GM18517 (cell line): ENCODE data around the gene MAD2L2.

Experiments used
- ATAC-seq: cut with Tn5 transposase; IDR thresholded peaks from one replicate; pipeline ENCODE4 v1.9.1; 2021; ENCODE audit warnings: mild to moderate bottlenecking, moderate library complexity; ENCODE audit not compliant: unreplicated experiment

MAD2L2 gene

DNA sequence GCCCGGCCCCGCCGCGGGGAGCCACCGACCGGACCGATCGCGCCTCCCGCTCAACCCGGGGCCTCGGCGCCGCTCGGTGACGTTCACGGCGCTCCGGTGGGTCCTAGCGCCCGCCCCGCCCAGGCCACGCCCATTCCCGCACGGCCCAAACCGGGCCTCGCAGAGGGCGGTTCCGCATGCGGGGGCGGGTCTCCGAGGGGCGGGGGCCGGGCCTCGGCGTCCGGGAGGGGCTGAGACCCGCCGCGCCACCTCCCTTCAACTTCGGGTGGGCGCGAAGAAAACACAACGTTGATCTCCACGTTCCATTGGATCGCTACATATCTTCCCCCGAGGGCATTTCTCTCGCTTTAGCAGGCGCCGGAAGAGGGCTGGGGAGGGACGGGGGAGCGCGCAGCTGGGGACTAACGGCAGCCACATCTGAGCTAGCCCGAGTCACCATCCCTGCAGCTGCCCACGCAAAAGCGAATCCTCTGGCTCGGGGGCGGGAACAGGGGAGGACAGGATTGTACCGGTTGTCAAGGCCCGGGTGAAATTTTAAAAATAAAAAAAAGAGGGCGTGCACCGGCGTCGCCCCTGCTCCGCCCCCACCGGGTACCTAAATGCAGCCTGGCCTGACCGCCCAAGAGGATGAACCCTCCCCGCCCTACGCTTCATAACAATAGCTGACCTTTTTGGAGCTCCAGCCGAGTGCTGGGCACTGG, at the start of gene MAD2L2:
Gene MAD2L2, minus strand, starts transcription at position 78 of the 701 bp plus-strand sequence. CDS start 547 bp downstream, outside the sequence.
- peak; percentile 68 for ATAC-seq

DNA sequence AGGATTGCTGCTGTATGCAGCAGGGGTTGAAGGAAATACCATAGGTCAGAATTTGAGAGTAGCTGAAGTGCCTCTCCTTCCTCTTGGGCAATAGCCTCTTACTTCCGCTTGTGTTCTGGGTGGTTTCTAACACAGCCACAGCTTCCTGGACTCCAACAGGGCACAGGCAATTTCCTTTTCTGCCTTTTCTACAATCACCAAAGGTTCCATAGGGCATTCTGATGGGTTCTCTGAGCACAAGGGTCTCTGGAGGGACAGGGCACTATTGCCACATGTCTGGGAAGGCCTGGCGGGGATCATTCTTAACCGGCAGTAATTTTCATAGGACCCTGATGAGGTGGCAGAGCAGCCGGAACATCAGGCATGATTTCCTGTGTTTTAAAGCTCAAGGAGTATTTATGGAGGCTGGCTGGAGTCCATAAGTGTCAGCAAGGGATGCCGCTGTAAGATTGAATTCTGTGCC, 49.5 kb upstream of the MAD2L2 start:
- ATAC-seq: no peak

DNA sequence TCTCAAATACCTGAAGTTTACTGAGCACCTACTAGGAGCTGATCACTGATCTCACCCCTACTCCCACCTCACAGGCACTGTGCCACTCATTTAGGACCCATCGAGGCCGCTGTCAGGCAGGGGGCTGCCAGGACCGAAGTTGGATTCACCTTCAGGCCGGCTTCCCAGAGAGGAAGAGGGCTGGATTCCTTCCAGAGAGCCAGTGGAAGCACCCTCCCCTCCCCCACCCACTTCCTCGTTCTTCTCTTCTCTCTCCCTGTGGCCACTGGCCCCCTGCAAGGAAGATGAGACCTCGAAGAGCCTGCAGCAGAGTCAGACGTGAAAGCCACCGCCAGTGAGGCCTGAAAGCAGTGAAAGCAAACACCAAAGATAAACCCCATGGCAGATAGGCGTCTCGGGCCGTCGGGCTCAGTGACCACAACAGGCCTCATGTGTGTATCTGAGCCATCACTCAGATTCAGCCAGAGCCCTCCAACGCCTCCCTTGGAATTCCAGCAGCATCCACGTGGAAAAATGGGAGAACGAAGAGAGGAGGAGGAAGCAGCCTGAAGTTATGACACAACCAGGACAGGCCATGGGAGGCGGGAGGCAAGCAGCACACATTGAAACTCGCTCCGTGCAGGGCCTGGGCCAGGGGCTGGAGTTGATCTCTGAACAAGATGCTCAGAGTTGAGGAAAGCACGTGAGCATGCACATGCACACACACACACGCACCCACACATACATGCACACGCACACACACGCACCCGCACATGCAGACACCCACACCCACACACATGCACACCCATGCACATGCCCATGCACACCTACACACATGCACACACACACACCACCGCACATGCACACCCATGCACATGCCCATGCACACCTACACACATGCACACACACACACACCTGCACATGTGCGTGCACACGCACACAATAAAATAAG, 48.8 kb upstream of the MAD2L2 start:
- no peak for ATAC-seq

DNA sequence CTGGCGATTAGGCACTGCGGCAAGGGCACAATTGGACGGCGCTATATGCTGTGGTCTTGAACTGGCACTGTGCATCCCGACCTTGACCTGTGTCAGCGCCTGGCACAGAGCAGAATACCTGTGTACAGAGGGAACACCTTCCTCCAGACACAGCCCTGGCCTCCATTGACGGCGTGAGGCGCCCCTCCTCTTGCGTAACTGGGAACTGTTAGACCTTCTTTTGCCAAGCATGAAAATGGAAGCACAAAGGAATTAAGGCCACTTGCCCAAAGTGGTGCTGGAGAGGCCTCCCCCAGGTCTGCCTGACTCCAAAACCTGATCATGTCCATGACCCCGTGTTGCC, 48.2 kb upstream of the MAD2L2 start:
- no peak for ATAC-seq

DNA sequence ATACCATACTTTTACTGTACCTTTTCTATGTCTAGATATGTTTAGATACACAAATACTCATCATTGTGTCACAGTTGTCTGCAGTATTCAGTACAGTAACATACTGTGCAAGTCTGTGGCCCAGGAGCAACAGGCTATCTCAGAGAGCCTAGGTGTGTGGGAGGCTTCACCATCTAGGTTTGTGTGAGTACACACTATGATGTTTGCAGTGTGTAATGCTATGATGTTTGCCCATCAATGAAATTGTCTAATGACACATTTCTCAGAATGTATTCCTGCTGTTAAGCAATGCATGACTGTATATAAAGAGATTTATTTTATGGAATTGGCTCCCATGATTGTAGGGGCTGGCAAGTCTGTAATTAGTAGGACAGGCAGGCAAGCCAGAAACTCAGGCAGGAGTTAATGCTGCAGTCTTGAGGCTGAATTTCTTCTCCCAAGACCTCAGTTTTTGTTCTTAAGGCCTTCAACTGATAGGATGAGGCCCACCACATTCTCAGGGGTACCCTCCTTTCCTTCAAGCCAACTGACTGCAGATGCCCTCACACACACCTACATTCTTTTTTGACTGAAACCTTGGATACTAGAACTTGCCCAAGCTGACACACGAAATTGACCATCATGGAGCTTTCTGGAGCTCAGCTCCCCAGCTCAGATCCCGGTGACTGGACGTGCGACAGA, 47.3 kb upstream of the MAD2L2 start:
- no peak for ATAC-seq

DNA sequence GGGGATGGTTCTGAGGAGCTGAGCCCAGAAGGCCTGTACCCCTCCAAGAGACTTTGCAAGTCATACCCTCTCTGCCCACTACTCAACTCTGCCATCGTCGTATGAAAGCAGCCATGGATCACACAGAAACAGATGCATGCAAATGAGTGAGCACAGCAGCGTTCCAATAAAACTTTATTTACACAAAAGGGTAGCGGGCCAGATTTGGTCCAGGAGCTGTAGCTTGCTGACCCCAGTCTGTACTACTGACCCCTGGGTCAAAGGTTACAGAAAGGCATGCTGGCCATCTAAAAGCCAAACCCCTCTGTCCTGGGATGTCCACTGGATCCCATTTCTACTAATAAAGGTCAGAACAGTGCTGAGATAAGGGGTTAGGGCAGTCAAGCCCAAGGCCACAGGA, 46.2 kb upstream of the MAD2L2 start:
- no peak for ATAC-seq

DNA sequence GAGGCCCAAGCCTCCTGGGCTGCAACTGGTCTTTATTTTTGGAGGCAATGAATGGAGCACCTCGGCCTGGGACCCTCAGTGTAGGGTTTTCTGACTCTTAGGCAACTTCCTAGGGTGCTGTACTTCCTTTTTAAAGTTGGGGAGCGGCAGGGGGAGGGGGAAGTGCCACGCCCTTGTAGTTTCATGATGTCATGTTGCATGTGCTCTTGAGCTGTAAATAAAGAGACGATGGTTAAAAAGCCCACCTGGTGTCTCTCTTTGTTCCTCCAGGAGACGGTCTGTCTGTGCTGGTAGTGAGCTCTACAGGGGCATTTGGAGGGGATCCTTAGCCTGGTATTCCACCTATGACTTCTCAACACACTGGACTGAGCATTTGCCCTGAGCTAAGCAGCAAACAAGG, 44.7 kb upstream of the MAD2L2 start:
- ATAC-seq: no peak

DNA sequence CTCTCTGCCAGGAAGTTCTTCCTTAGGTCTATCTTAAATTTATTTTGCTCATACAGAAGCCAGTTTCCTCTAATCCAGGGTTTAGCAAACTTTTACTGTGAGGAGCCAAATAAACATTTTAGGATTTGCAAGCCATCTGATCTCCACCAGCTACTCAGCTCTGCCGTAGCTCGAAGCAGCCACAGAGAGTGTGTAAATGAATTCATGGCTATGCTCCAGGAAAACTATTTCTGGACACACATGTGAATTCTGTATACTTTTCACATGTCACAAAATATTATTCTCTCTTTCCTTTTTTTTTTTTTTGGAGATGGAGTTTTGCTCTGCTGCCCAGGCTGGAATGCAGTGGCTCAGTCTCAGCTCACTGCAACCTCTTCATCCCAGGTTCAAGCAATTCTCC, 41.6 kb upstream of the MAD2L2 start:
- ATAC-seq: no peak

DNA sequence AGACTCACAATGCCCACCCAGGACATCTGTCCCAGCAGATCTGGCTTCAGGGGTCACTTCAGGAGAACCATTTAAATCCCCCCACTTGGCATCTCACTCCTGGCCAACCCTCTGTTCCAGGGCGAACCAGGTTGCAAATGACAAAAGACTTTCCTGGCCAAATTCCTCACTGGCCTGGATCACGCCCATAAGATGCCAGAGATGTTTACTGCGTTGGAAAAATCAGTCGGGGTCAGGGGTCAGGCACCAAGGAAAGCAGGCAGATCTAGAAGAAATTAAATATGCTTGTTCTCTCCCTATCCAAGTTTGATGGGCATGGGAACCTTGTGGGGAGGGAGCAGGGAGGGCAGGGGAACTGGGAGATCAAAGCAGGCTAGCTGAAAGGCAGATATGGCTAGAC, 40.4 kb upstream of the MAD2L2 start:
- no peak for ATAC-seq

DNA sequence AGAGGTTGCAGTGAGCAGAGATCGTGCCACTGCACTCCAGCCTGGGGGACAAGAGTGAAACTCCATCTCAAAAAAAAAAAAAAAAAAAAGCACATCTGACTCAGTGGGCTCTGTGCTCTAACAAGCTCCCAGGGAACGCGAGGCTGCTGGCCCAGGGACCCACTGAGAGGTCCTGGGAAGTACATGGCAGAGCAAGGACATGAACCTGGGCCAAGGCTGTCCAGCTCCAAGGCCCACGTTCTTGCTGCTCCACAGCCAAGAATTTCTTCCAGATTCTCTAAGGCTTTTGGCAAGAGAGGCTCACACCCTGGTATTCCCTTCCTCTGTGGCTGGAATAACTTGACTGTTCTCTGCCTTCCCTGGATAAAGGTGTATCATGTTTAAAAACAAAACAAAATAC, 39.6 kb upstream of the MAD2L2 start:
- no peak for ATAC-seq

DNA sequence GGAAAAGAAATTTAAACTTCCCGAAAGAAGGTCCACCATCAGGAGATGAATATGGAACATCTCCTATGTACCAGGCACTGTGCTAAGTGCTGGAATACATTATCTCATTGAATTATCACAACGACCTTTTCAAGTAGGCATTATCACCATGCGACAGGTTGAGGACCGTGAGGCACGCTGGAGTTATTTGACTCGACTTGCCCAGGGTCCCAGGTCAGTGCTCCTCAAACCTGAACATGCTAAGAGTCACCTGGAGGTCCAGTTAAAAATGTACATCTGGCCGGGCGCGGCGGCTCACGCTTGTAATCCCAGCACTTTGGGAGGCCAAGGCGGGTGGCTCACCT, 39.1 kb upstream of the MAD2L2 start:
- ATAC-seq: no peak

DNA sequence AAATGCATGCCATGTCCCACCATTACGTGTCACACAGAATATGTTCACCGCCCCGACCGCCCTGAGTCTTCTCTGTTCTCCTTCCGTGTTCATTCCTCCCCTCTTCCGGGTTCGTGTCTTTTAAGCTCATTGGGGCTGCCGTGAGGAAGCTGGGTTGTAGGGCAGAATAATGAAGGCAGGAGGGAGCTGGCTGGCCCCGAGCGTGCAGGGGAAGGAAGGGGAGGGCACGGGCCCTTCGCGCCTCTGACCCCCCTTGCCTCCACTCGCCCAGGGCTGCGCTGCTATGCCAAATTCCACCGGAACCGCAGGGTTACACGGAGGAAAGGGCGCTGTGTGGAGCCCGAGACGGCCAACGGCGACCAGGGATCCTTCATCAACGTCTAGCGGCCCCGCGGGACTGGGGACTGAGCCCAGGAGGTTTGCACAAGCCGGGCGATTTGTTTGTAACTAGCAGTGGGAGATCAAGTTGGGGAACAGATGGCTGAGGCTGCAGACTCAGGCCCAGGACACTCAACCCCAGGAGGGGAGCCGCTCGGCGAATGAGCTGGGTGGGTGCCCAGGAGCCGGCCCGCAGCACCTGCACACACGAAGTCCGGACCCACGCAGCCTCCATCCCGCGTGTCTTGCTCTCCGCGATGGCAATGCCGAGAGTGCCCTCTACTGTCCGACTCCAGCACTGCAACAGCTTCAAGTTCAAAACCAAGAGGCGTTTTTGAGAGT, 38.5 kb upstream of the MAD2L2 start:
- ATAC-seq: no peak

DNA sequence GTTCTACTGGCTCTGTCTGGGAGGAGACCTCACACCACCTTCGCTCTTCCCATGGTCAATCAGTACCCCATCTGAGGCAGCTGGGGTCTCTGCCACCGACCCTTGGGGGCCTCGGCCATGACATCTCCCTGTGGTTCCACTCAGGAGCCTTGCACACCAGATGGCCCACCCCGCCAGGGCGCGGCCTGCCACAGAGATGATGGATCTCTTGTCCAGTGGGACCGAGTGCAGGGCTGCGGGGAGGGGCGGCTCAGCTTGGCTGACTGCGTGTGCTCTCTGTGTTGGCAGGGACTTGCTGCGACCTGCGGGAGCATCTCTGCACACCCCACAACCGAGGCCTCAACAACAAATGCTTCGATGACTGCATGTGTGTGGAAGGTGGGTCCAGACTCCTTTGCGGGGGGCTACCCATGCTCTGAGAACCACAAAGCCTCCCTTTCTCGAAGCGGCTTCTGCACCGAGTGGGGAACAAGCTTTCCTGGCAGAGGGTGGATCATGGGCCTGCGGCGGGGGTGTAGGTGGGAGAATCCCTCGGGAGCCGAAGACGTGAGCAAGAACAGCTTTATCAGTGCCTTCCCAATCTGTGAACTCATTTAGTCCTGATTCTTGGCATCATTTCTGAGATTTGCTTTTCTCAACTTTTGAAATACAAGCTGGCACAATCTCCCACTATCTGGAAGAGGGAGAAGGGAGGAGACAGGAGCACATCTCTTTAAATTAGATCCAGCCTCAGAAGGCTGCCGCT, 34.1 kb upstream of the MAD2L2 start:
- ATAC-seq: no peak

DNA sequence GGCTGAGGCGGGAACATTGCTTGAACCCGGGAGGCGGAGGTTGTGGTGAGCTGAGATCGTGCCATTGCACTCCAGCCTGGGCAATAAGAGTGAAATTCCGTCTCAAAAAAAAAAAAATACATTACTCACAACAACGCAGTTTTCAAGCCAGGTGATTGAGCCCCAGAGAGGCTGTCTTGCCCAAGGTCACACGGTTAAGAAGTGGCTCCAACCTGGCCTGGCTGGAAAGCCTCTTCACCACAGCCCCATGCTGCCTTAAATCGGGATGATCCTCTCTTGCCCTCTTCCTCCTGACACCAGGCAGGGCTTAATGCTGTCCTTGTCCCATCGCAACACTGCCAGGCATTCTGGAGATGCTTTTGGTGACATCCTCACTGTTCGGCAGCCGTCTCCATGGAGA, 32.1 kb upstream of the MAD2L2 start:
- ATAC-seq: no peak

DNA sequence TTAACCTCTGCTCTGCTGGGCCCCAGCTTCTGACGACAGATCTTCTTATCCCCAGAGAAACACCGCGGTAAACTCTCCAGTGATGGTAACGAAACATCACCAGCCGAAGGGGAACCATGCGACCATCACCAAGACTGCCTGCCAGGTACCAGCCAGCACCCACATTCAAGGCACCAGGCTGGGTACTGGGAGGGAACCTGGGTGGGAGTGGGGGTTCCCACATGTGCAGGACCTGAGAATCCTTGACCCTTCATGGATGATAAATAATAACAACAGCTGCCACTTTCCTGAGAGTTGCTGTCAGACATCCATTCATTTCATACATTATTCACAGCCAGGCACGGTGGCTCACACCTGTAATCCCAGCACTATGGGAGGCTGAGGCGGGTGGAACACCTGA, 31.3 kb upstream of the MAD2L2 start:
- no peak for ATAC-seq

DNA sequence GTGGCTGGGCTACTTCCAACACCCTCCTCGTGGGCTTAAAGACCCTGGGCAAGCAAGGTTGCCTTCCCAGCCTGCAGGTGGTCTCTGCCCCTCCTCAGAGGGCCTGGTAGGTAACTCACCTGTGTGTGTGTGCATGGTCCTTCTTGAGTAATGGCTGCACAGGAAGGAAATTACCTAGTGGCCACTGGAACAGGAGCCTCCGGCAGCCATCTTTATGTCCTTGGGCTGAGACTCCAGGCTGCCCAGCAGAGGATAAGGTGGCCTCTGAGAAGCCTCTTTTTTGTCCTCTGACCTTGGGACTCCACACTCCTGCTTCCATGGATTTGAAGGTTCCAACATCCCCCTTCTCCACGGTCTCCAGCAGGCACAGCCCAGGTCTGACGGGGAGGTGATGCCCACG, 30.5 kb upstream of the MAD2L2 start:
- ATAC-seq: no peak

DNA sequence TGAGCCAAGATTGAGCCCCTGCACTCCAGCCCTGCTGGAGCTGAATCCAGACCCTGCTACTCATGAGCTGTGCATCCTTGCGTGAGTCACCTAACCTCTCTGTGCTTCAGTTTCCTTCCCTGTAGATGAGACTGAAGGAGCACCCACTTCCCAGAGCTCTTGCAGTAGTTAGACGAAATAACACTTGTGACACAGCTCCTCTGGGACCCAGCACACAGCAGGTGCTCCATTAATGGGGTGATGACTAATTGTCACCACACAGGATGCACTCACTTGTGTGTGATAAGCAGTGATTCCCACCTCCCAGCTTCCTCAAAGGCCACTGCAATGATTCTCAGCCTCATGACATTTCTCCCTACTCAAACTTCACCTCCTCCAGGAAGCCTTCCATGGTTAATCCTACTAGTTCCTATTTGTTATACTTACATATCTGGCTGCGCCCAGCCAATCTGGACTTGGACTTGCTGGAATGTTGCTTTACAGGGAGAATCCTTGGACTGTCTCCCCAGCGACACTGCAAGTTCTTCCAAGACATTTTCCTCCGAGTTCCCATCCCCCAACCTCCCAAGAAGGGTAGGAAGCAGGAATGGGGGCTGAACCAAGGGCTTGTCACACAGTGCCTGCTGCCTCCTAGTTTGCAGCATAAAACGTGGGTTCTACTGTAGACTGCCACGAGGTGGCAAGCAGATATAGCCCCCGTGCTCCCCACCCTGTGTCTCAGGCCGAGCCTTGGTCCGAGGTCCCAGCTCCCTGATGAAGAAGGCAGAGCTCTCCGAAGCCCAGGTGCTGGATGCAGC, 27.8 kb upstream of the MAD2L2 start:
- no peak for ATAC-seq

DNA sequence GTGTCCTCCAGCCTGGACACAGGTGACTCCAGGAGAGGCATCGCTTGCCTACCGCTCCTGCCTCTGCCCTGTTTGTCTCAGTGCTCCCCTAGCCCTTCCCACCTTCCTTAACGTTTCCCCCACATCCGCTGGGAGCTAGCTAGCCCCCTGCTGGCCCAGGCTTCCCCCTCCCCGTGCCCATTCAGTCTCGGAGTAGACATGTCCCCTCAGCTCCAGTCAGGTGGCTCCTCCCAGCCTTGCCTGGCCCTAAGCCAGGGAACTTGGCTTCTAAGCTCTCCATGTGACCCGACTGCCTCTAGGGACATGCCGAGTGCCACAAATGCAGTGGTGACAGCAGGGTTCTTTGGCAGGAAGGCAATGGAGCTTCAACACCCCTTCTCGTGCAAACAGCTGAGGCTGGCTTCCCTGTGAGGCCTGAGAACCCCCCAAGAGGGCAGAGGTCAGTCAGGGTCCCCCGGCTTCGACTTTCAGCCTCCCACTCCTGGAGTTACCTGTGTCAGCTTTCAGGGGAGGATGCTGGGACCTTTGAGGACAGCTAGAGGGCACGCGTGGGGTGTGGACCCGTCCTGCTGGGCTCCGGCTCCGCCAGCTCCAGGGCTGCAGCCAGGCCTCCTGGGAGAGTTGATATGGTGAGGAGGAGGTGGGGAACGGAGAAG, 26.8 kb upstream of the MAD2L2 start:
- no peak for ATAC-seq

DNA sequence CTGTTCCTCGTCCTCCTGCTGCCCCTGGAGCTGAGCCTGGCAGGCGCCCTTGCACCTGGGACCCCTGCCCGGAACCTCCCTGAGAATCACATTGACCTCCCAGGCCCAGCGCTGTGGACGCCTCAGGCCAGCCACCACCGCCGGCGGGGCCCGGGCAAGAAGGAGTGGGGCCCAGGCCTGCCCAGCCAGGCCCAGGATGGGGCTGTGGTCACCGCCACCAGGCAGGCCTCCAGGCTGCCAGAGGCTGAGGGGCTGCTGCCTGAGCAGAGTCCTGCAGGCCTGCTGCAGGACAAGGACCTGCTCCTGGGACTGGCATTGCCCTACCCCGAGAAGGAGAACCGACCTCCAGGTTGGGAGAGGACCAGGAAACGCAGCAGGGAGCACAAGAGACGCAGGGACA, 25.3 kb upstream of the MAD2L2 start:
- no peak for ATAC-seq
